H9 (cell line): ENCODE data around the gene SYNGR2. TPM values are rescaled to one million over a fixed set of nuclear protein-coding genes. Genes with fewer than 3 reads are reported as not detected.

ENCODE experiments used
- DNase-seq: peaks from one replicate; pipeline ENCODE4 v3.0.0-alpha.2; 2017
- H2AFZ ChIP-seq: one replicate; pipeline ENCODE4 v1.6.1; 2013; ENCODE audit warnings: mild to moderate bottlenecking, low read length, control low read depth, moderate library complexity
- H2AK5ac ChIP-seq: 2 replicates; pipeline ENCODE4 v1.6.1; 2013; ENCODE audit warnings: low read length, control low read depth, mixed read lengths; ENCODE audit not compliant: insufficient read length
- H2BK120ac ChIP-seq: one replicate; pipeline ENCODE4 v1.6.1; 2013; ENCODE audit warnings: low read depth, mild to moderate bottlenecking, low read length, control low read depth, inconsistent platforms; ENCODE audit not compliant: poor library complexity, severe bottlenecking
- H2BK12ac ChIP-seq: 2 replicates; pipeline ENCODE4 v1.6.1; 2013; ENCODE audit warnings: low read length, control low read depth, mixed read lengths, low read depth; ENCODE audit not compliant: insufficient read length
- H2BK15ac ChIP-seq: 2 replicates; pipeline ENCODE4 v1.6.1; 2013; ENCODE audit warnings: low read depth, low read length, control low read depth
- H2BK20ac ChIP-seq: one replicate; pipeline ENCODE4 v1.6.1; 2013; ENCODE audit warnings: low read depth, mild to moderate bottlenecking, low read length, control low read depth, inconsistent platforms; ENCODE audit not compliant: poor library complexity, severe bottlenecking
- H2BK5ac ChIP-seq: 2 replicates; pipeline ENCODE4 v1.6.1; 2013; ENCODE audit warnings: low read length, control low read depth, mixed read lengths; ENCODE audit not compliant: insufficient read length
- H3K14ac ChIP-seq: 2 replicates; pipeline ENCODE4 v1.6.1; 2013; ENCODE audit warnings: low read length, control low read depth; ENCODE audit not compliant: insufficient read depth
- H3K18ac ChIP-seq: 2 replicates; pipeline ENCODE4 v1.6.1; 2013; ENCODE audit warnings: low read depth, mild to moderate bottlenecking, mixed read lengths, low read length, control low read depth; ENCODE audit not compliant: insufficient read length
- H3K23ac ChIP-seq: 2 replicates; pipeline ENCODE4 v1.6.1; 2013; ENCODE audit warnings: low read length, control low read depth, mixed read lengths, low read depth; ENCODE audit not compliant: insufficient read length
- H3K23me2 ChIP-seq: 2 replicates; pipeline ENCODE4 v1.6.1; 2013; ENCODE audit warnings: low read depth, mild to moderate bottlenecking, mixed read lengths, low read length, control low read depth; ENCODE audit not compliant: insufficient read length, poor library complexity, severe bottlenecking
- H3K27ac ChIP-seq: 2 replicates; pipeline ENCODE4 v1.5.1; 2013; ENCODE audit warnings: low read length, control low read depth, mixed read lengths, low read depth; ENCODE audit not compliant: insufficient read length
- H3K27me3 ChIP-seq: 2 replicates; pipeline ENCODE4 v1.6.1; 2013; ENCODE audit warnings: low read length, control low read depth, inconsistent platforms; ENCODE audit not compliant: insufficient read depth
- H3K4ac ChIP-seq: 2 replicates; pipeline ENCODE4 v1.6.1; 2013; ENCODE audit warnings: low read depth, mild to moderate bottlenecking, control low read depth, inconsistent platforms, low read length, moderate library complexity
- H3K4me1 ChIP-seq: 2 replicates; pipeline ENCODE4 v1.6.1; 2013; ENCODE audit warnings: low read length, control low read depth, inconsistent platforms; ENCODE audit not compliant: insufficient read depth
- H3K4me2 ChIP-seq: 2 replicates; pipeline ENCODE4 v1.6.1; 2013; ENCODE audit warnings: low read length, control low read depth, mixed read lengths; ENCODE audit not compliant: insufficient read length, insufficient read depth
- H3K56ac ChIP-seq: 2 replicates; pipeline ENCODE4 v1.6.1; 2013; ENCODE audit warnings: low read depth, mild to moderate bottlenecking, mixed read lengths, low read length, control low read depth; ENCODE audit not compliant: insufficient read length
- H3K79me1 ChIP-seq: 2 replicates; pipeline ENCODE4 v1.6.1; 2013; ENCODE audit warnings: low read depth, mild to moderate bottlenecking, moderate library complexity, low read length, control low read depth, inconsistent platforms; ENCODE audit not compliant: insufficient read depth, poor library complexity, severe bottlenecking
- H3K79me2 ChIP-seq: 2 replicates; pipeline ENCODE4 v1.6.1; 2013; ENCODE audit warnings: low read length, control low read depth, inconsistent platforms; ENCODE audit not compliant: insufficient read depth
- H3K9ac ChIP-seq: 2 replicates; pipeline ENCODE4 v1.6.1; 2013; ENCODE audit warnings: low read length, control low read depth, mixed read lengths; ENCODE audit not compliant: insufficient read length; ENCODE audit errors: extremely low read depth
- H3K9me3 ChIP-seq: one replicate; pipeline ENCODE4 v1.6.1; 2013; ENCODE audit warnings: low read depth, low read length, inconsistent platforms; ENCODE audit not compliant: control insufficient read depth
- H3T11ph ChIP-seq: one replicate; pipeline ENCODE4 v1.6.1; 2013; ENCODE audit warnings: mild to moderate bottlenecking, low read length, control low read depth, inconsistent platforms
- H4K20me1 ChIP-seq: one replicate; pipeline ENCODE4 v1.6.1; 2013; ENCODE audit not compliant: control insufficient read depth, insufficient read length, insufficient read depth
- H4K5ac ChIP-seq: 2 replicates; pipeline ENCODE4 v1.6.1; 2013; ENCODE audit warnings: low read depth, mild to moderate bottlenecking, mixed read lengths, low read length, control low read depth; ENCODE audit not compliant: insufficient read length
- H4K8ac ChIP-seq: replicated peaks from 2 replicates; pipeline ENCODE4 v1.6.1; 2013; ENCODE audit warnings: low read length, control low read depth, mixed read lengths, low read depth; ENCODE audit not compliant: insufficient read length
- H4K91ac ChIP-seq: 2 replicates; pipeline ENCODE4 v1.6.1; 2013; ENCODE audit warnings: low read depth, mild to moderate bottlenecking, moderate library complexity, mixed read lengths, low read length, control low read depth; ENCODE audit not compliant: insufficient read length
- H3K27ac Mint-ChIP-seq, 3 experiments: 2 replicates in 2 of 3; 3 replicates in 1 of 3; pipeline ENCODE4 v1.8.0; 2020 to 2021; ENCODE audit warnings: mixed read lengths in 3 of 3, mild to moderate bottlenecking in 1 of 3, moderate library complexity in 1 of 3
- H3K27me3 Mint-ChIP-seq: 2 replicates; pipeline ENCODE4 v1.8.0; 2021; ENCODE audit warnings: low read depth, mild to moderate bottlenecking, moderate library complexity, mixed read lengths
- H3K36me3 Mint-ChIP-seq, 3 experiments: 2 replicates in 2 of 3; 3 replicates in 1 of 3; pipeline ENCODE4 v1.8.0; 2020 to 2021; ENCODE audit warnings: low read depth in 3 of 3, mixed read lengths in 3 of 3; ENCODE audit not compliant: insufficient read depth in 1 of 3
- H3K4me1 Mint-ChIP-seq, 2 experiments: 2 replicates each; pipeline ENCODE4 v1.8.0; 2020; ENCODE audit warnings: mixed read lengths in 2 of 2
- H3K4me3 Mint-ChIP-seq, 2 experiments: 2 replicates in 1 of 2; 3 replicates in 1 of 2; pipeline ENCODE4 v1.8.0; 2020 to 2021; ENCODE audit warnings: mild to moderate bottlenecking in 2 of 2, mixed read lengths in 2 of 2, moderate library complexity in 1 of 2
- H3K9me3 Mint-ChIP-seq, 2 experiments: 2 replicates in 1 of 2; 3 replicates in 1 of 2; pipeline ENCODE4 v1.8.0; 2020; ENCODE audit warnings: mild to moderate bottlenecking in 2 of 2, mixed read lengths in 2 of 2, moderate library complexity in 1 of 2
- CTCF ChIP-seq: fragments of 200-600 bp; sonication (generic); conservative IDR thresholded peaks from 3 replicates; pipeline ENCODE4 v1.8.0; 2021; ENCODE audit warnings: antibody characterized with exemption, mild to moderate bottlenecking
- WGBS: extraction: QIAGEN DNeasy Blood & Tissue Kit; methylation state at CpG from one replicate; pipeline ENCODE4 v1.1.7; 2013; ENCODE audit warnings: missing lambda C conversion rate, low lambda C conversion rate, mixed read lengths; ENCODE audit not compliant: insufficient read length; ENCODE audit errors: extremely low coverage; 5-methylcytosine and 5-hydroxymethylcytosine counted together
- total RNA-seq: library from RNA; stranded (reverse); gene quantifications from 2 replicates; pipeline ENCODE4 v1.2.1, GENCODE V29; 2021

Gene SYNGR2
- total RNA-seq, 1 experiment from 2014 or later = 41.0 TPM

- H3K4me3 Mint-ChIP-seq = no peak overlapping the region
- Histone ChIP-seq H3K23ac (no peak overlapping the region), H3K27me3 (no peaks in the 10 kb centered on the region), H3K9ac (no peak overlapping the region), H4K20me1 (no peaks in the 10 kb centered on the region), H2BK120ac (no peak overlapping the region), H3K79me1 (no peaks in the 10 kb centered on the region), H3K56ac (no peak overlapping the region), H2AK5ac (no peak overlapping the region), H3T11ph (no peak overlapping the region), H2AFZ (no peak overlapping the region), H3K4me2 (no peak overlapping the region), H3K27ac (no peak overlapping the region), H4K8ac (no peak overlapping the region), H3K4ac (no peak overlapping the region), H3K23me2 (no peaks in the 10 kb centered on the region), H3K14ac (no peak overlapping the region; the same call in 1 of the 2 replicates), H4K91ac (no peak overlapping the region), H2BK12ac (no peak overlapping the region), H2BK15ac (no peak overlapping the region), H3K4me1 (no peaks in the 10 kb centered on the region), H2BK20ac (no peak overlapping the region), H3K18ac (no peak overlapping the region), H2BK5ac (no peak overlapping the region), H4K5ac (no peak overlapping the region), H3K9me3 (no peaks in the 10 kb centered on the region), H3K79me2 (no peaks in the 10 kb centered on the region)
- H3K4me1 Mint-ChIP-seq = peaks cover 3 to 9% of the 10 kb centered on the region in 2 experiments; a peak in 3 of 4 replicates
- H3K36me3 Mint-ChIP-seq = no peaks in the 10 kb centered on the region
- no peaks in the 10 kb centered on the region for H3K9me3 Mint-ChIP-seq
- WGBS = no CpG with 5 or more reads among the region's 7 CpGs
- peaks cover 2% of the 10 kb centered on the region; the same call in 1 of the 2 replicates for H3K27me3 Mint-ChIP-seq
- H3K27ac Mint-ChIP-seq = 0 out of 7 replicates have a peak overlapping the region, but pooled peaks of 1 of the 3 experiments have one; percentile 8
- no peak for TF ChIP-seq CTCF
- no peak for DNase-seq
Observed at GRCh38 chr17:78146471-78146869, 21.9 kb upstream of the SYNGR2 start.
